Omental fat pad (tissue), 4 donors: ENCODE data around the gene PNRC1. TPM values are rescaled to one million over a fixed set of nuclear protein-coding genes. Genes with fewer than 3 reads are reported as not detected.
"Not testable (repeated sequence)": the region's sequence is repeated elsewhere in the genome, so short reads cannot be mapped to it uniquely, and the experiment has no call there.

Experiments
- ATAC-seq: fragments of 150-250 bp; one replicate; pipeline ENCODE4 v1.9.1; 2016; ENCODE audit warnings: mild to moderate bottlenecking, moderate library complexity; ENCODE audit not compliant: low FRiP score
- DNase-seq: peaks from one replicate; pipeline ENCODE4 v3.0.0-alpha.2; 2019; ENCODE audit warnings: low spot score
- total RNA-seq, 4 donors: library from RNA; depleted of rRNA; stranded (reverse); fragments of >200 nt; gene quantifications; one replicate each; pipeline ENCODE4 v1.1.0, GENCODE V29; 2016
- TF ChIP-seq, protein P1 (sequence below), 3 donors: fragments of 450-650 bp; IDR thresholded peaks; one replicate each; pipeline ENCODE4 v1.5.1; 2016 to 2017; ENCODE audit warnings: antibody characterized with exemption in 3 of 3, mild to moderate bottlenecking in 3 of 3, moderate library complexity in 2 of 3

Gene PNRC1
- total RNA-seq, 4 donors from 2014 or later = 179 to 395 (median 279) TPM

GRCh38 chr6:89037141-89037900 lies 43.2 kb upstream of the PNRC1 start:
- TF ChIP-seq, protein P1, sequence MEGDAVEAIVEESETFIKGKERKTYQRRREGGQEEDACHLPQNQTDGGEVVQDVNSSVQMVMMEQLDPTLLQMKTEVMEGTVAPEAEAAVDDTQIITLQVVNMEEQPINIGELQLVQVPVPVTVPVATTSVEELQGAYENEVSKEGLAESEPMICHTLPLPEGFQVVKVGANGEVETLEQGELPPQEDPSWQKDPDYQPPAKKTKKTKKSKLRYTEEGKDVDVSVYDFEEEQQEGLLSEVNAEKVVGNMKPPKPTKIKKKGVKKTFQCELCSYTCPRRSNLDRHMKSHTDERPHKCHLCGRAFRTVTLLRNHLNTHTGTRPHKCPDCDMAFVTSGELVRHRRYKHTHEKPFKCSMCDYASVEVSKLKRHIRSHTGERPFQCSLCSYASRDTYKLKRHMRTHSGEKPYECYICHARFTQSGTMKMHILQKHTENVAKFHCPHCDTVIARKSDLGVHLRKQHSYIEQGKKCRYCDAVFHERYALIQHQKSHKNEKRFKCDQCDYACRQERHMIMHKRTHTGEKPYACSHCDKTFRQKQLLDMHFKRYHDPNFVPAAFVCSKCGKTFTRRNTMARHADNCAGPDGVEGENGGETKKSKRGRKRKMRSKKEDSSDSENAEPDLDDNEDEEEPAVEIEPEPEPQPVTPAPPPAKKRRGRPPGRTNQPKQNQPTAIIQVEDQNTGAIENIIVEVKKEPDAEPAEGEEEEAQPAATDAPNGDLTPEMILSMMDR (IDR thresholded peaks at IDR 0.05) = no peak
- ATAC-seq (no peak), DNase-seq (no peak)

DNA sequence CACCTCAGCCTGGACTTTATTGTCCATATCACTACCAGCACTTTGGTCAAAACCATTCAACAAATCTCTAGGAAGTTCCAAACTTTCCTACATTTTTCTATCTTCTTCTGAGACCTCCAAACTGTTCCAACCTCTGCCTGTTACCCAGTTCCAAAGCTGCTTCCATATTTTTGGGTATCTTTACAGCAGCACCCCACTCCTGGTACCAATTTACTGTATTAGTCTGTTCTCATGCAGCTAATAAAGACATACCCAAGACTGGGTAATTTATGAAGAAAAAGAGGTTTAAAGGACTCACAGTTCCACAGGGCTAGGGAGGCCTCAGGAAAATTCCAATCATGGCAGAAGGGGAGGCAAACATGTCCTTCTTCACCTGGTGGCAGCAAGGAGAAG lies 42.7 kb upstream of the PNRC1 start:
- not testable (repeated sequence) for ATAC-seq, DNase-seq

- DNase-seq (no peak), ATAC-seq (no peak)
- TF ChIP-seq, protein P1 (IDR thresholded peaks at IDR 0.05) = no peak
These were observed 37.9 kb upstream of the PNRC1 start for GRCh38 chr6:89042664-89043063.

- TF ChIP-seq, protein P1 (IDR thresholded peaks at IDR 0.05) = no peak
- no peak for ATAC-seq
- no peak for DNase-seq
These were observed 36.1 kb upstream of the PNRC1 start for GRCh38 chr6:89044328-89045010.

DNA sequence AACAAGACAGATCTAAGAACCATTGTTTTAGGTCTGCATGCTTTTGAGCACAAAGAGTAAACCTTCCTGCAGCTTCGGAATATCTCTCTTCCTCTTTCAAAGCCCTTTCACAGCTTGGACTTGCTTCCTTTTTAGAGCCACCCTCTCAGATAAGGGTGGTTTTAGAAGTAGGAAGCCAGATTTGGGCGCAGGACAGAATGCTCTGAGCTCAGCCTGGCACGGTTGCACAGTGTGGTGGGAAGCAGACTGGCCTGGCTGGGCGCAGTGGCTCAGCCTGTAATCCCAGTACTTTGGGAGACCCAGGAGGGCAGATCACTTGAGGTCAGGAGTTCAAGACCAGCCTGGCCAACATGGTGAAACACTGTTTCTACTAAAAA lies 35.6 kb upstream of the PNRC1 start:
- DNase-seq (no peak), ATAC-seq (no peak)
- TF ChIP-seq, protein P1 (IDR thresholded peaks at IDR 0.05) = no peak

- ATAC-seq = no peak
- DNase-seq = no peak
- TF ChIP-seq, protein P1 (IDR thresholded peaks at IDR 0.05) = no peak
These were observed 35.0 kb upstream of the PNRC1 start for GRCh38 chr6:89045576-89045975.

DNA sequence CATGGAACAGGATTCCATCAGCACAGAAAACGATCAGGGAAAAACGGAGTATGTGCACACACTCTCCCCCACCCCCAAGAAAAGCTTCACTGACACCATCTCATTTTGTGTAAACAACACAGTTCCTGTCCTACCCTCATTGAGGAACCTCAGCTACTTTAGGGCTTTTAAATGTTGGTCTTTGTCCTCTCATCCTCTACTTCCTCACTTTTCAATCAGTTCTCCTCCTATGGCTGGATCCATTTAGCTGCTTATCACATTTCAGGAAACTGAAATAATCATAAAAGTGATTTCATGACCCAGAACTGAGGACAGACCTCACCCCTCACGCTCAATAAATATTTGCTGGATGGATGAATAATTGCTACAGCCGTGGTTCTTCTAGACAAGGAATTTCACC lies 33.1 kb upstream of the PNRC1 start:
- ATAC-seq (no peak), DNase-seq (no peak)
- TF ChIP-seq, protein P1 (IDR thresholded peaks at IDR 0.05) = no peak
